Endothelial cell of umbilical vein (primary cell): ENCODE measurements around the gene GGT6.

Experiments
- CTCF ChIP-seq, 2 donors: IDR thresholded peaks; 1 replicate in 1 of 2; 2 replicates in 1 of 2; pipeline ENCODE4 v1.5.1; 2011; ENCODE audit warnings: low read length in 2 of 2, mild to moderate bottlenecking in 2 of 2, moderate library complexity in 2 of 2, control low read depth in 1 of 2, inconsistent platforms in 1 of 2, low read depth in 1 of 2; ENCODE audit not compliant: insufficient read depth in 1 of 2; ENCODE audit errors: extremely low read depth in 1 of 2
- EZH2 ChIP-seq: IDR thresholded peaks from 2 replicates; pipeline ENCODE4 v1.6.1; 2012; ENCODE audit warnings: borderline replicate concordance, low read depth, mild to moderate bottlenecking, moderate library complexity, low read length, inconsistent platforms; ENCODE audit not compliant: severe bottlenecking
- GATA2 ChIP-seq: IDR thresholded peaks from 2 replicates; pipeline ENCODE4 v1.7.0; 2011; ENCODE audit warnings: low read depth, mild to moderate bottlenecking, moderate library complexity, mixed read lengths, low read length; ENCODE audit not compliant: insufficient read length, insufficient read depth
- MAX ChIP-seq: IDR thresholded peaks from 2 replicates; pipeline ENCODE4 v1.6.1; 2011; ENCODE audit not compliant: insufficient read depth, insufficient read length
- MYC ChIP-seq: IDR thresholded peaks from one replicate; pipeline ENCODE4 v1.6.1; 2011; ENCODE audit warnings: mild to moderate bottlenecking, low read depth, low read length
- POLR2A ChIP-seq: IDR thresholded peaks from 2 replicates; pipeline ENCODE4 v1.6.1; 2012; ENCODE audit warnings: low read depth, mild to moderate bottlenecking, control low read depth, low read length
- POLR2AphosphoS5 ChIP-seq: IDR thresholded peaks from 2 replicates; pipeline ENCODE4 v1.6.1; 2012; ENCODE audit warnings: low read depth, mild to moderate bottlenecking, control low read depth, low read length, moderate library complexity; ENCODE audit not compliant: insufficient read depth

- TF ChIP-seq CTCF (IDR thresholded peaks at IDR 0.05; ENCODE audit: extremely low read depth in 1 of 2, insufficient read depth in 1 of 2, low read depth in 1 of 2, low read length in 2 of 2) (no peak), EZH2 (no peak), POLR2AphosphoS5 (no peak), MAX (no peak), MYC (no peak), POLR2A (no peak), GATA2 (no peak)
Observed at GRCh38 chr17:4577386-4577993, 17.1 kb upstream of the GGT6 start.
